Keratinocyte (primary cell): ENCODE measurements around the gene LAP3.

Experiments used
- EZH2 ChIP-seq: IDR thresholded peaks from one replicate; pipeline ENCODE4 v1.6.1; 2012; ENCODE audit warnings: inconsistent platforms, mild to moderate bottlenecking, low read length, moderate library complexity
- TF ChIP-seq, protein P1 (sequence below), 3 experiments: IDR thresholded peaks in 1 of 3; conservative IDR thresholded peaks in 1 of 3; optimal IDR thresholded peaks in 1 of 3; 2 replicates in 2 of 3; 3 replicates in 1 of 3; pipeline versions ENCODE3 to v1.5.1; 2011; ENCODE audit warnings: low read length in 3 of 3, mild to moderate bottlenecking in 3 of 3, moderate library complexity in 2 of 3, control low read depth in 1 of 3, inconsistent platforms in 1 of 3; ENCODE audit not compliant: insufficient read depth in 2 of 3; ENCODE audit errors: extremely low read depth in 1 of 3

DNA sequence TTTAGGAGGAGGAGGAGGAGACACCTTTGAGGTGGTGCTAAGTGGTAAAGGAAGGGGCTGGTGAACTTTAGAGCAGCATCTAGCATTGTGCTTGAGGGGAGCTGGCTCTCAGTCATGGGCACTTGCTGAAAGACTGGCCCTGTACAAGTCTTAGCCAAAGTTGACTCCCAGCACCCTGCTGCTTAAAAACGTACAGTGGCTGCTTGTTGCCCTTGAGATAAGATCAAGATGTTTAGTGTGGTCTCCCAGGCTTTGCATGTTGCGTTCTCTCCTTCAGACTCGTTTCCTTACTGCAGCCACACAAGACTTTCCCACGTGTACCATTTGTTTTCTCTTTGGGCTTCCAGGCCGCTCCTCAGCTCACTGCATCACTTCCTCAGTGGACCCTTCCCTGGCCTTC is 39.3 kb downstream of the LAP3 start:
- TF ChIP-seq, protein P1, sequence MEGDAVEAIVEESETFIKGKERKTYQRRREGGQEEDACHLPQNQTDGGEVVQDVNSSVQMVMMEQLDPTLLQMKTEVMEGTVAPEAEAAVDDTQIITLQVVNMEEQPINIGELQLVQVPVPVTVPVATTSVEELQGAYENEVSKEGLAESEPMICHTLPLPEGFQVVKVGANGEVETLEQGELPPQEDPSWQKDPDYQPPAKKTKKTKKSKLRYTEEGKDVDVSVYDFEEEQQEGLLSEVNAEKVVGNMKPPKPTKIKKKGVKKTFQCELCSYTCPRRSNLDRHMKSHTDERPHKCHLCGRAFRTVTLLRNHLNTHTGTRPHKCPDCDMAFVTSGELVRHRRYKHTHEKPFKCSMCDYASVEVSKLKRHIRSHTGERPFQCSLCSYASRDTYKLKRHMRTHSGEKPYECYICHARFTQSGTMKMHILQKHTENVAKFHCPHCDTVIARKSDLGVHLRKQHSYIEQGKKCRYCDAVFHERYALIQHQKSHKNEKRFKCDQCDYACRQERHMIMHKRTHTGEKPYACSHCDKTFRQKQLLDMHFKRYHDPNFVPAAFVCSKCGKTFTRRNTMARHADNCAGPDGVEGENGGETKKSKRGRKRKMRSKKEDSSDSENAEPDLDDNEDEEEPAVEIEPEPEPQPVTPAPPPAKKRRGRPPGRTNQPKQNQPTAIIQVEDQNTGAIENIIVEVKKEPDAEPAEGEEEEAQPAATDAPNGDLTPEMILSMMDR (optimal IDR thresholded peaks at IDR 0.05 in 1 of 3, IDR thresholded peaks at IDR 0.05 in 1 of 3, conservative IDR thresholded peaks at IDR 0.05 in 1 of 3; ENCODE audit: extremely low read depth in 1 of 3, insufficient read depth in 2 of 3, low read length in 3 of 3): no peak
- TF ChIP-seq EZH2: no peak
